NK-92 treated with Interleukin-12 subunit alpha and Interleukin-12 subunit beta, amount 100 ng/mL, for 24 hours (cell line): ENCODE measurements around the gene COLGALT1.
A peak's percentile ranks its signal among the peaks of the same experiment; 100 is the strongest.
"Not testable (repeated sequence)": the region's sequence is repeated elsewhere in the genome, so short reads cannot be mapped to it uniquely, and the experiment has no call there.

Source experiments
- DNase-seq: peaks from one replicate; lab custom pipeline; 2025; lab: John Stamatoyannopoulos, UW

Gene COLGALT1

DNA sequence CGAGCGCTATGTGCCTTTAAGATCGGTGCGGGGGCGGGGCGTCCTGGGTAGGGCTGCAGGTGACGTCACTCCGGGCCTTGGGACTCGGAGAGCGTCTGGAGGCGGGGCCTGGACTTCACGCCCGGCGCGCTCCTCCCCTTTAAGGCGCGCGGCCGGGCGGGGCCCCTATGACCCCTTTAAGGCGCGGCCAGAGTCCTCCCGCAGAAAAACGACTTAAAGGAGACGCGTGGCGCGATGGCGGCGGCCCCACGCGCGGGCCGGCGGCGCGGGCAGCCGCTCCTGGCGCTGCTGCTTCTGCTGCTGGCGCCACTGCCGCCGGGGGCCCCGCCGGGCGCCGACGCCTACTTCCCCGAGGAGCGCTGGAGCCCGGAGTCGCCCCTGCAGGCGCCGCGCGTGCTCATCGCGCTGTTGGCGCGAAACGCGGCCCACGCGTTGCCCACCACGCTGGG is at the start of gene COLGALT1:
COLGALT1 (plus strand) TSS at position 170 of the 449 bp plus-strand sequence; CDS start at position 235, 65 bp downstream.
- peak; percentile 98 for DNase-seq

- DNase-seq, result no peak
Observed at GRCh38 chr19:17506745-17507144, 48.7 kb upstream of the COLGALT1 start.

GRCh38 chr19:17508558-17508933 is 46.9 kb upstream of the COLGALT1 start:
- not testable (repeated sequence) for DNase-seq

- no peak for DNase-seq
Observed at GRCh38 chr19:17510220-17510993, 45.0 kb upstream of the COLGALT1 start.

DNA sequence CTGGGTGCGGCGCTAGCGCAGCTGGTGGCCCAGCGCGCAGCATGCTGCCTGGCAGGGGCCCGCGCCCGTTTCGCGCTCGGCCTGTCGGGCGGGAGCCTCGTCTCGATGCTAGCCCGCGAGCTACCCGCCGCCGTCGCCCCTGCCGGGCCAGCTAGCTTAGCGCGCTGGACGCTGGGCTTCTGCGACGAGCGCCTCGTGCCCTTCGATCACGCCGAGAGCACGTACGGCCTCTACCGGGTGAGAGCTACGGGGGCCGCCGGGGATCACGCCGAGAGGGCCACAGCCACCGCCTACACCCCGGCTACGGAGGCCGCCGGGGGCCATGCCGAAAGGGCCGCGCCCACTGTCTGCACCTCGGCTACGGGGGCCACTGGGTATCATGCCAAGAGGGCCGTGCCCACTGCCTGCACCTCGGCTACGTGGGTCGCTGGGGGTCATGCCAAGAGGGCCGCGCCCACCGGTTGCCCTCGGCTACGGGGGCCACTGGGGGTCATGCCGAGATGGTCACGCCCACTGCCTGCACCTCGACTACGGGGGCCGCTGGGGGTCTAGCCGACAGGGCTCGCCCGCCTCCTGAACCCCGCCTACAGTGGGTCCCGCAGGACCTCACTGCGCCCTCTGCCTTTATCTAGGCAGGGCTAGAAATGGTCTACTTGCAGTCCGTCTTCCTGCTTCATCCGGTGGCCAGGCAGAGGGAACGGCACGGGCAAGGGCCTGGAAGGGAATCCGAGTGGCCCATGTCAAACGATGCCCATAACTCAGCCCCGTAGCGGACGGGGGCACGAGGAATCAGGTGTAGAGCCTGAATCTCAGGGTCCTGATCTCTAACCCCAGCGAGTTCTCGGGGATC is 43.5 kb upstream of the COLGALT1 start:
- peak; percentile 78 for DNase-seq

- no peak for DNase-seq
Observed at GRCh38 chr19:17512574-17512939, 42.9 kb upstream of the COLGALT1 start.

DNA sequence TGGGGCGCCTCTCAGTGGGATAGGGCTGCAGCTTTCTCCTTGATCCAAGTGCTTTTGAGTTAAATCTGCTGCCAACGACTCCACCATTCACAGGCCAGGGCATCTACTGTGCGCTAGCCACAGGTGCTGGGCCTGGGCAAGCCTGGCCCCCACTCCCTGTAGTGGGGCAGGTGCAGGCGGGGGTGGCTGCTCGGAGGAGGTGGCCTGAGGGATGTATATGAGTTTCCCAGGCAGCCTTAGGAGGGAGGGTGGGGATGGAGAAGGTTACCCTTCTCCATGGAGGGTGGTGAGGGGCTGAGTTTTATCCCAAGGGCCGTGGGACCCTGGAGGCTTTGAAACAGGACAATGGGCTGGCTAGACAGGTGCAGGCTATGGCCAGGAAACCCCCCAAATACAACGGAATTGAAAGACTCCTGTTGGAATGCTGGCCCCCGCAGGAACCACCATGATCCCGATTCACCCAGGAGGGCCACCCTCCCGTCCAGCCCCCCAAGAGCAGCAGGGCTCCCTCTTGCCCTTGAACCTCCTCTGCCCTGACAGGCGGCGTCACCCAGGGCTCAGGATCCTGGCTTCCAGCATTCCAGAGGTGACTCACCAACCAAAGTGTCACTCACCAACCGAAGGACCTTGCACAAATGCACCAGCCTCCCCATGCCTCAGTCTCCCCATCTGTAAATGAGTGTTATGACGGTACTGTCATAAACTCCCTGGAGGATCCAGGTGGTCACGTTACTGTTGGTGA is 39.9 kb upstream of the COLGALT1 start:
- no peak for DNase-seq

DNA sequence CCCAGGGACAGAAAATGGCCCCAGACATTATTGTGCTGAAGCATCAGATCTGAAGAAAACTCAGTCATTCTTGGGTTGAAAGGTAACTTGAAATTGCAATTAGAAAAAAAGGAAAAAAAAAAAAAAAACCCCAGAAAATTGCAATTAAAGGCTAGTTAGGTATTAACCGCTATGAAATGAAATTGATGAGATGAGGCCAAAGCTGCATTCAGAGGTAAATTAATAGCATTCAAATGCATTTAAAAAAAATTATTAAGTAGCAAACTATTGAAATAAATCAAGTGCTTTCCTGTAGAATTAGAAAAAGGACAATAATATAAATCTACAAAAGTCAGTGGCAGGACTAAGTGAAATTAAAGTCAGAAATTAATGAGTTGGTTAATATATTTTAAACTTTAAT is 37.6 kb upstream of the COLGALT1 start:
- no peak for DNase-seq

DNA sequence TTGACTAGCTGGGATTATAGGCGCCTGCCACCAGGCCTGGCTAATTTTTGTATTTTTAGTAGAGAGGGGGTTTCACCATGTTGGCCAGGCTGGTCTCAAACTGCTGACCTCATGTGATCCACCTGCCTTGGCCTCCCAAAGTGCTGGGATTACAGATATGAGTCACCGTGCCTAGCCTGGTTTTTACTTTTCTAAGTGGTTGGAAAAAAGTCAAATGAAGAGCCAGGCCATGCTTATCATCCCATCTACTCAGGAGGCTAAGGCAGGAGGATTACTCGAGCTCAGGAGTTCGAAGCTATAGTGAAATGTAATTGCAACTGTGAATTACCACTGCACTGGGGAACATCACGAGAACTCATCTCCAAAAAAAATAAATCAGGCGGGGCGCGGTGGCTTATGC is 36.8 kb upstream of the COLGALT1 start:
- DNase-seq, result not testable (repeated sequence)

- DNase-seq, result no peak
Observed at GRCh38 chr19:17519967-17520366, 35.5 kb upstream of the COLGALT1 start.

DNA sequence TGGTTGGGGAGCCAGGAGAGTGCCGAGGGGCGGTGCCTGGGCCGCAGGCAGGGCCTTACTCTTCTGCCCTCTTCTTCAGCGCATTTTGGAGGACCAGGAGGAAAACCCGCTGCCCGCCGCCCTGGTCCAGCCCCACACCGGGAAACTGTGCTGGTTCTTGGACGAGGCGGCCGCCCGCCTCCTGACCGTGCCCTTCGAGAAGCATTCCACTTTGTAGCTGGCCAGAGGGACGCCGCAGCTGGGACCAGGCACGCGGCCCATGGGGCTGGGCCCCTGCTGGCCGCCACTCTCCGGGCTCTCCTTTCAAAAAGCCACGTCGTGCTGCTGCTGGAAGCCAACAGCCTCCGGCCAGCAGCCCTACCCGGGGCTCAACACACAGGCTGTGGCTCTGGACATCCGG is 34.6 kb upstream of the COLGALT1 start:
- DNase-seq, result no peak

- DNase-seq, result peak; percentile 74
Observed at GRCh38 chr19:17522988-17523872, 32.2 kb upstream of the COLGALT1 start.

DNA sequence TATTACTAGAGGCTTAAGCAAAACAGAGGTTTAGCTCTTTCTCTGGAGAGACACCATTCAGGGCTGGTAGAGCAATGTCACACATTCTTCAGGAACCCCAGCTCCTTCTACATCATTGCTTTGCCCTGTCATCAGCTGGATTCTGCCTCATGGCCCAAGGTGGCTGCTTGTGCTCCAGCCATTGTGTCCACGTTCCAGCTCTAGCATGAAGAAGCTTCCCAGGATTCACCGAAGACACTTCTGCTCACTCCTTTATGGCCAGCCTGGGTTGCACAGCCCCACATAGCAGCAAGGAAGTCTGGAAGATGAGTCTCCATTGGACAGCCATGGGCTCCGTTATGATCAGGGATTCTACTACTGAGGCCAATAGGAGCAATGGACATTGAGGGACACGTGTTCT is 30.8 kb upstream of the COLGALT1 start:
- DNase-seq, result no peak

GRCh38 chr19:17525141-17525540 is 30.3 kb upstream of the COLGALT1 start:
- DNase-seq, result no peak

DNA sequence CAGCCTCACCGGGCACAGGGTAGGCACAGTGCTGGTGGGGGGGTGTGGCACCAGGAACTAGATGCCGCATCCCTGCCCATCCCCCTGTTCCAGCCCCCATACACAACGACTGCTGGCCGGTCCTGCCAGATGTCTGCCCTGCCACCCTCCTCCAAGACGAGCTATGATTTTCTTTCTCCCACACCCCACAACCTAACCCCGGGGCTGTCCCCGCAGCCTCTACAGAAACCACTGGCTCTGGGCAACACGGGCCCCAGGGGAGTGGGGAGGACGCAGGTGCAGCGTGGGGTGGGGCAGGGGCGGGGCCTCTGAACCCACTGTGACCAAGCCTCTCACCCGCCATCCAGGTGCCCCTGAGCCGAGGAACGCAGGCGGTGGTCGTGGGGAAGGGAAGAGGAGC is 28.5 kb upstream of the COLGALT1 start:
- DNase-seq, result no peak

GRCh38 chr19:17527326-17527725 is 28.1 kb upstream of the COLGALT1 start:
- no peak for DNase-seq

GRCh38 chr19:17528610-17529009 is 26.8 kb upstream of the COLGALT1 start:
- no peak for DNase-seq

GRCh38 chr19:17529239-17530158 is 25.9 kb upstream of the COLGALT1 start:
- DNase-seq, result no peak

DNA sequence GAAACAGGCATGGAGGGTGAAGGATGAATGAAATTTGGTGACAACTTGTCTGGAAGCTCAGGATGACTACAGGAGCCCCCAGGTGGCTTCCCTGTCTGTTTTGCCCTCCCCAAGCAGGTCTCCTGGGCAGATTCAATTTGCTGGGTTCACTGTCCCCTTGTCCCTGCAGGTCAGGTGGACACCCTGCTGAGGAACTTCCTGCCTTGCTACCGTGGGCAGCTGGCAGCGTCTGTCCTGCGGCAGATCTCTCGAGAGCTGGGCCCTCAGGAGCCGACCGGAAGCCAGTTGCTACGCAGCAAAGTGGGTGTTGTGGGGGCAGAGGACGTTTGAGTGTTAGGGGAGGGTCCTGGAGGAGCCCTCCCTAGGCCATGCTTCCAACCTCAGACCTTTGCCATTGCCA is 24.9 kb upstream of the COLGALT1 start:
- no peak for DNase-seq

DNA sequence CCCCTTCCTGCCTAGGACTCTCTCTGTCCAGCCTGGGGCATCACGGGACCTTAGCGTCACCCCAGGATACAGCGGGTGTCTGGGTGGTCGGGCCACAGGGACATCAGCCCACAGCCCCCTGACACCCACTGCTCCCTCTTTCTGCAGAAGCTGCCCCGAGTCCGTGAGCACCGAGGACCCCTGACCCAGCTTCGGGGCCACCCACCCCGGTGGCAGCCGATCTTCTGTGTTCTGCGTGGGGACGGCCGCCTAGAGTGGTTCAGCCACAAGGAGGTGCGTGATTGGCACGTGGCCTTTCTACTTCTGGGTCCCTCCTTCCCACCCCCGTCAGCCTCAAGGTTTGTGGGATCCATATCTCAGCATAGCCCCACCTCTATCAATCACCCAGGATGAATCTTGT is 23.3 kb upstream of the COLGALT1 start:
- no peak for DNase-seq
